HTR-8/SVneo (cell line): Measurements from ENCODE around the gene METTL26.
"Not testable (repeated sequence)": the region's sequence is repeated elsewhere in the genome, so short reads cannot be mapped to it uniquely, and the experiment has no call there.

ENCODE experiments used
- DNase-seq: peaks from one replicate; pipeline ENCODE4 v3.0.0; 2011; ENCODE audit warnings: low spot score, mixed read lengths; ENCODE audit not compliant: insufficient read length
- FAIRE-seq: peaks from 2 replicates; lab custom pipeline; 2011; peaks lifted over from hg19 to GRCh38; lab: Jason Lieb, UNC

Gene METTL26

DNA sequence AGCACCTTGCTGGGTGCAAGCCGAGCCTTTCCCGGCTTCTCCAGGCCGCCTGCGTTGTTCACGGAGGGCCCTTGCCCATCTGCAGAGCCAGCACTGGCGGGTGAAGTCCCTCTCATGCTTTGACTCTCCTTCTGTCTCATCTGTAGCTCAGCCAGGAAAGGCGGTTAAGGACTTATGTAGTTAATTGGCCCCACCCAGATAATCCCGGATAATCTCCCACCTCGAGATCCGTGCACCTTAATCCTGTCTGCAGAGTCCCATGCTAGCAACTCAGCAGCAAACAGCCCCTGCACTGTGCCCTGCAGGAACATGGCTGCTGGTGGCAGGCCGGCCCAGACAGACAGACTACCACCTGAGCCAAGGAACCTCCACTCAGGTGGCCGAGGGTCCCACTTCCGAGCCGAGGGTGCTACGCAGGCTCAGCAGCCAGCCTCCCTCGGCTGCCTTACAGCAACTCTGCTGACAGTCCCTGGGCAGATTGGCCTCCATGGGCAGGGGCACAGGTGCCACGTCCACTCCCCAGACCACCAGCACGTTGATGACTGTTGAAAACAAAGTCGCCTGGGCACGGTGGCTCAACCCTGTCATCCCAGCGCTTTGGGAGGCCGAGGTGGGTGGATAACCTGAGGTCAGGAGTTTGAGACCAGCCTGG lies 29.3 kb downstream of the METTL26 start:
- no peak for FAIRE-seq

GRCh38 chr16:603933-604332 lies 32.2 kb downstream of the METTL26 start:
- DNase-seq, result no peak
- no peak for FAIRE-seq

More for the DNA sequence above, 29.3 kb downstream of the METTL26 start:
- DNase-seq, result no peak

- DNase-seq (no peak), FAIRE-seq (no peak)
Measured at GRCh38 chr16:600781-601180, 35.3 kb downstream of the METTL26 start.

GRCh38 chr16:598823-599739 lies 37.0 kb downstream of the METTL26 start:
- FAIRE-seq, result no peak
- no peak for DNase-seq

- not testable (repeated sequence) for FAIRE-seq, DNase-seq
Measured at GRCh38 chr16:597655-598054, 38.5 kb downstream of the METTL26 start.

DNA sequence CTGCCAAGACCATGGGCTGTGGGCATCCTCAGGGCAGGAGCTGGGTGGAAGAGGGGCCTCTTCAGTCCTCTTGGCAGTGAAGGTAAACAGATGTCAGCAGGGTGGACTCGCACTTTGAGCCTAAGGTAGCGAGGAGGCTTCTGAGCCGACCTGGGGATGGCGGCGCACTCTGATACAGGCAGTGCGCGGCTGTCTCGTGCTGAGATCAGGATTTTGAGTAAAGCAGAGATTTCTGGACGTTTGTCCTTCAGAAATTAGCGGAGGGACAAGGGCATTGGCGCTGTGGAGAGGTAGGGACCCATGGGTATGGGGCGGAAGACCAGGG lies 39.4 kb downstream of the METTL26 start:
- DNase-seq (no peak), FAIRE-seq (no peak)

GRCh38 chr16:595942-596735 lies 40.0 kb downstream of the METTL26 start:
- no peak for DNase-seq

DNA sequence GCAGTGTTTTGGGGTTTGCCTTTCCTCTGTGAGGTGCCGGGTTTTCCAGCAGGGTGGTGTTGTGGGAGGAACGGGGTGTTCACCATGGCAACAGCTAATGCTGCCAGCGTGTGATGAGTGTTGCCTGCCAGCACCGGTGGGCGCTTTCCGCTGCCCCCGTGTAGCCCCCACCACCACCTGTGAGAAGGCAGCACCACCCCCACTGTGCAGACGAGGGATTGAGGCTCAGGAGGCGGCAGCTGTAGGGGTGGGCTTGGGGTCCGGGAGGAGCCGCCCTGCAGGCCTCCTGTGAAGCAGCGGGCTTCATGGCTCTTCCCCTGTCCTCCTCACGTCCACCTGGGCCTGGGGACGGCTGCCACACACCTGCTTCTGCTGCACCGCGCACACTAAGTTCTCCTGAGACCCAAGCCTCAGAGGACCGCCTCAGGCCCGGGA lies 41.0 kb downstream of the METTL26 start:
- FAIRE-seq (no peak), DNase-seq (no peak)

More at GRCh38 chr16:595942-596735, 40.0 kb downstream of the METTL26 start:
- no peak for FAIRE-seq

GRCh38 chr16:593807-594206 lies 42.3 kb downstream of the METTL26 start:
- FAIRE-seq, result no peak
- DNase-seq, result no peak

DNA sequence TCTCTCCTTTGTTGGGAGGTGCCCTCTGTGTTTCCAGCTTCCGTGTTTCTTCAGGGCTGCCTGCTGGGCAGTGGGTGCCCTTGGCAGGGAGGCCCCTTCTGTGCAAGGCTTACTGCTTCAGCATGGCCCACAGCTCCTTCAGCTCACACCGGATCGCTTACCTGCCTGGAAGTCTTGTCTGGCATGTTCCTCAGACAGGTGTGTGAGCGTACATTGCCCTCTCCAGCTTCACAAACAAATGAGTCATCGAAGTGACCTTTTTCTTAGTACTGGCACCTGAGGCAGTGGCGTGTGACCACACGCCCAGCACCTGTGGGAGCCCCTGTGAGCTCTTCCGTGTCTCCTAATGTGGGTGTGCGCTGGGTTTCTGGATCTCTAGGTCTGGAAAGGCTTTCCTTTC lies 42.7 kb downstream of the METTL26 start:
- DNase-seq (no peak), FAIRE-seq (no peak)

DNA sequence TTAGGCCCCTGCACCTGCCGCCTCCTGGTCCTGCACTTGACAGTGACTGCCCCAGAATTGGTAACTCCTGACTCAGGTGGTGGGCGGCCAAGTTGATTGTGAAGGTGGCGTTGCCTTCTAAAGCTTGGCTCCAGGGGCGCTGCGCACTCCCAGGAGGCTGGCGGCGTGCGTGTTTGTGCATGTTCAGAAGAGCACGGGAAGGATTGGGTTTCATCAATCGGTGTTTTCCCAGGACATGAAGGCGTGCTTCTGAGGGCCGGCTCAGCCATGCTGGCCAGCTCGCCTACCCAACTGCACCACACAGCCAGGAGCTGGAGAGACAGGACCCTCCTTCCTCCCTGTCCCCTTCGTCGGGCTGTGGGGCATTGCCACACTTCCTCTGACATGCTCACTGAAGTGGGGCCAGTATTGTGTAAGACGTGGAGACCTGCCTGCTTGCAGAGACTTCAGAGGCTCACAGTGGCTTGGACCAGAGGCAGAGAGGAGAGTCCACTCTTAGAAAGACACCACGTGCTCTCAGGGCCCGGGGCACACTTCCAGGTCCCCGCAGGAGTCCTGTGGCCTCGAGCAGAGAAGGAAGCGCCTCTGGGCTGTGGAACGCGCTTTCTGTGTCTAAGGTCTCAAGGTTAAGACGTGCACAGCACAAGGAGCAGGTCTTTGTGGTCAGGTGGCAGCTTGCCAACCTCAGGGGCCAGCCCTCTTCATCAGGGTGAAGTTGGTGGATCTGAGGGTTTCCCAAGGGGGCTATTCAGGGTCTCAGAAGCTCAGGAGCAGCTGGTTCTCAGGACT lies 43.4 kb downstream of the METTL26 start:
- DNase-seq (no peak), FAIRE-seq (no peak)

DNA sequence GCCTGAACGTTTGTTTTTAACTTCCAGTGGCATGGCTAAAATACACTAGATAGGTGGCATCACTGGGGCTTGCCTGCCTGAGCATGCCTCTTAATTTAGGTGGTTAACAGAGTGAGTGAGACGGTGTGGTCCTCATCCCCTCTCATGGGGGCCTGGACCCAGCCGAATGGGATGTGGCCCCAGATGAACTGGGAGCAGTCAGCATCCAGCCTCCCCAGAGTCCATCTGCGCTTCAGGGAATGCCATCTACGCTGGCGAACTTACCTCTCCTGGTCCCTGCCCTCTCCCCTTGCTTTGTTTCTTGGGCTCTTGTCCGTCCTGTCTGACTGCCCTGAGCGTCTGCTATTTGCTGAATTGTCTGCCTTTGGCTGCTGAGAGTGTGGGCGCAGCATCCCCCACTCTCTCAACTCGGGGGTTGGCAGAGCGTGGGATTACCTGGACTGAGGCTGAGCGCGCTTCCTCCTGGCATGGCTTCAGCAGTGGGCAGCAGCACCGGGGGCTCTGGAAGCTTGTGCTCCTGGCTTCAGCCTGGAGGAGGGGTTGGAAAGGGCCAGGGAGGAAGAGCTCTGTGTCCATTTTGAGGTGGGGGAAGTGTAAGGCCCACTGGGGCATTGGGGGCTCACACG lies 44.1 kb downstream of the METTL26 start:
- FAIRE-seq, result no peak

DNA sequence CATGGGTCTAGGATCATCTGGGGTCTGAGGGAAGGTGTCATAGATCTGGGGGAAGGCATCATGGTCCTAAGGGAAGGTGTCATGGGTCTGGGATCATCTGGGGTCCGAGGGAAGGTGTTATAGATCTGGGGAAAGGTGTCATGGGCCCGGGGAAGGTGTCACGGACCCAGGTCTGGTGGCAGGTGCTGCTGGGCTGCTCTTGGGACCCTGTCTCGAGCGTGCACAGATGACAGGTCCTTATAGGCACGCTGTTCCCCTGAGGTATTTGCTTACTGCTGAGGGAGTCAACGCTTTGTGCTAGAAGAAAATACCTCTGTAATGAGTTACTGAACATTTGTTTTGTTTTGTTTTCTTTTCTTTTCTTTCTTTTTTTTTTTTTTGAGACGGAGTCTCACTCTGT lies 44.9 kb downstream of the METTL26 start:
- no peak for DNase-seq
- FAIRE-seq, result no peak

More for the DNA sequence above, 44.1 kb downstream of the METTL26 start:
- DNase-seq, result no peak

DNA sequence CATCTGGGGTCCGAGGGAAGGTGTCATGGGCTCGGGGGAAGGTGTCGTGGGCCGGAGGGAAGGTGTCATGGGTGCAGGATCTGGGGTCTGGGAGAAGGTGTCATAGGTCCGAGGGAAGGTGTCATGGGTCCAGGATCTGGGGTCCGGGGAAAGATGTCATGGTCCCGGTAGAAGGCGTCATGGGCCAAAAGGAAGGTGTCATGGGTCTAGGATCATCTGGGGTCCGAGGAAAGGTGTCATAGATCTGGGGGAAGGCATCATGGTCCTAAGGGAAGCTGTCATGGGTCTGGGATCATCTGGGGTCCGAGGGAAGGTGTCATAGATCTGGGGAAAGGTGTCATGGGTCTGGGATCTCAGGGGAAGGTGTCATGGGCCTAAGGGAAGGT lies 45.3 kb downstream of the METTL26 start:
- no peak for FAIRE-seq
- DNase-seq, result no peak

- no peak for FAIRE-seq
- no peak for DNase-seq
Measured at GRCh38 chr16:590188-590814, 45.8 kb downstream of the METTL26 start.

DNA sequence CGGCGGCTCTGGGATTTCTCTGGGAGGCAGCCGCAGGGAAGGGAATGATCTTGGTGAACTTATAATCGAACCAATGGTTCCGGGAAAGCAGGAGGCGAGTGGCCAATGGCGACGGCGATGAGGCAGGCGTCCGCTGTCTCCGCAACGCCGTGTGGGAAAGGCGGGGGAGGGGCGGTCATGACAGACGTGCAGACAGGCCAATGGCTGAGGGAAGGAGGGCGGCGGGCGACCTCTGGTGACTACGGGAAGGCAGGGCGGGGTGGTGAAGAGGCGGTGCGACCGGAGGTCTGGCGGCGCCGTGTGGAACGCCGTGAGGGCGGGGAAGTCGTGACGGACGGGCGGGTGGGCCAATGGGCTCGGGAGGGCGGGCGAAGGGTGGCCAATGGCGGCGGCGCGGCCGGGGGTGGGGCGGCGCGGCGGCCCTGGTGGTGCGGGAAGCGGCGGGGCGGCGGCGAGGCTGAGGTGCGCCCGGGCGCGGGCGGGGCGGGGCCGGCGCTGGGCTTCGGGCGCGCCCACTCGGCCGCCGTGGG lies 46.4 kb downstream of the METTL26 start, which contains the start of gene RAB40C:
Gene RAB40C (plus strand): TSS at position 409 of the 530 bp plus-strand sequence. CDS start 226 bp downstream, outside the sequence.
- FAIRE-seq, result peak; percentile 96

DNA sequence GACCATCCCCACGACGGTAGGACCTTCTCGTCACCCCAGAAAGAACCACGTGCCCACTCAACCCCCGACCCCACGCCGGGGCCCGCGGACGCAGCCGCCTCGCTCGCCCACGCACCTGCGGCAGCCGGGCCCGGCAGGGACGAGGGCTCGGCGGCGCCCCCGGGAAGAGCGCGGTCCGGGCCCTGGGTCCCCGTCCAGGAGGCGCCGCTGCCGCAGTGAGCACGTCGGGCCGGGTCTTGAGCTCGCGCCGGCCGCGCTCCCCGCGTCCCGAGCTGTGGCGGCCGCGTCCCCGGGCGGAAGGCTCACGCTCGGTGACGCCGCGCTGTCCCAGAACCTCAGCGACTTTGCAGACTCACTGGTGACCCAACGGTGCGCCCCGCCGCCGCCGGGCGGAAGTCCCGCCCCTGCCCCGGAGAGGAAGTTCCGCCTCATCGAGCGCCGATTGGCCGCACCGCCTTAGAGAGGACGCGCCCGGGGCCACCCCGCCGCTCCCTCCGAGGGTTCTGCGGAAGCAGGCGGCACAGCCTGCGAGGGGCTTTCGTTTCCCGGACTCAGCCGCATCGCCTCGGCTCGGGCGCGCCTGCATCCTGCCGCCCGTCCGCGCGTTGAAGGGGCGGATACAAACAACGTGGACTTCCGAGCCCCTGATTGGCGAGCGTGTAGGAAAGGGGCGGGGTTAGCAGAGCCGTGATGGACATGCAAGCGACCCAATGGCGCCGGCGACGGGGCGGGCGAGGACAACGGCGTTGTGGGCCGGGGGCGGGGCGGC lies 47.0 kb downstream of the METTL26 start:
- FAIRE-seq (no peak), DNase-seq (peak; percentile 90)

More for the DNA sequence above, 46.4 kb downstream of the METTL26 start, which contains the start of gene RAB40C:
- DNase-seq, result peak; percentile 99

DNA sequence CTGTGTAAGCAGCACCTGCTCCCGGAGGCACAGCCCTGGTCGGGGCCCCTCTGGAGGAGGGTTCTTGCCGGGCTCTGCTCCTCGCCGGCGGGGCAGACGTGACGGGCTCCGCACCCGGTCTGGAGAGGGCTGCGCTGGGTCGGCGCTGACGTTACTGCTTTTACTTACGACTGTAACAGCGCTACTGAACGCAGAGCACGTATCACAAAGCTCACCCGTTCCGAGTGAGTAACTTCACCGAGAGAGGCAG lies 47.5 kb downstream of the METTL26 start:
- FAIRE-seq (peak; percentile 44), DNase-seq (no peak)
